B cell (primary cell): ENCODE results near the gene LGALS14.

Experiments used
- CTCF ChIP-seq: fragments of 200-600 bp; IDR thresholded peaks from one replicate; pipeline ENCODE4 v1.8.0; 2022; ENCODE audit warnings: antibody characterized with exemption, mild to moderate bottlenecking
- EZH2 ChIP-seq: IDR thresholded peaks from 2 replicates; pipeline ENCODE4 v1.6.1; 2012; ENCODE audit warnings: borderline replicate concordance, low read depth, mild to moderate bottlenecking, moderate library complexity, low read length; ENCODE audit not compliant: insufficient read depth, poor library complexity, severe bottlenecking

DNA sequence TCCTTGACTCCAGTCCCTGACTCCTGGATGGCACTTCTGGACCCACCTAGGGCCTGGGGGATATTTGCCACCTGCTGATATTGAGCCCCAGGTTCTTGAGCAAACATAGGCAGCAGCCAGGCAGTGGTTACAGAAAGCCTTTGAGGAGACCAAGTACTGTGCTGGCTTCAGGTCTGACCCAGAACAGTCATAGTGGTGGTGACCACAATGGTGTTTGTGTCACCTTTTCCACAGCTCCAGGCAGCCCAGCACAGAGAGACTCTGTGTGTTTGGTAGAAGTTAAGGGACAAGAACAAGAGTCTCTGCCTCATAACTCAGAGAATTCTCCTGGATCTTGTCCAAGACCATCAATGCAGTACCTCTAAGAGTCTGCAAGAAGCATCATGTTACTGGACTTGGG is 48.1 kb downstream of the LGALS14 start:
- TF ChIP-seq CTCF (no peak), EZH2 (no peak)
